Psoas muscle (tissue), 8 donors: ENCODE results near the gene CHD5. TPM values are rescaled to one million over a fixed set of nuclear protein-coding genes. Genes with fewer than 3 reads are reported as not detected.

Source experiments
- ATAC-seq, 4 donors: fragments of 200-7000 bp; cut with Tn5 transposase; one replicate each; pipeline ENCODE4 v1.9.1; 2020; ENCODE audit warnings: moderate library complexity in 3 of 4, mild to moderate bottlenecking in 2 of 4
- DNase-seq, 2 donors: peaks; one replicate each; pipeline ENCODE4 v3.0.0-alpha.2; 2020
- H3K27ac ChIP-seq: fragments of 200-600 bp; one replicate; pipeline ENCODE4 v1.8.0; 2022
- H3K27me3 ChIP-seq, 3 donors: fragments of 200-600 bp in 1 of 3; one replicate each; pipeline versions ENCODE4 v1.6.1 to v1.8.0; 2013 to 2022; ENCODE audit warnings: low read length in 2 of 3, mild to moderate bottlenecking in 2 of 3, moderate library complexity in 1 of 3; ENCODE audit not compliant: insufficient read depth in 3 of 3
- H3K36me3 ChIP-seq, 2 donors: fragments of 200-600 bp in 1 of 2; one replicate each; pipeline versions ENCODE4 v1.6.1 to v1.8.0; 2013 to 2022; ENCODE audit warnings: low read depth in 1 of 2, mild to moderate bottlenecking in 1 of 2, moderate library complexity in 1 of 2; ENCODE audit not compliant: insufficient read depth in 1 of 2
- H3K4me1 ChIP-seq: fragments of 200-600 bp; one replicate; pipeline ENCODE4 v1.8.0; 2022
- H3K4me3 ChIP-seq: fragments of 200-600 bp; one replicate; pipeline ENCODE4 v1.8.0; 2022; ENCODE audit warnings: mild to moderate bottlenecking
- H3K9me3 ChIP-seq: fragments of 200-600 bp; one replicate; pipeline ENCODE4 v1.8.0; 2022
- WGBS, 3 donors: extraction: QIAGEN DNeasy Blood & Tissue Kit; methylation state at CpG; one replicate each; pipeline versions ENCODE4 v1.1.6 to v1.1.7; 2013; 5-methylcytosine and 5-hydroxymethylcytosine counted together
- intact Hi-C, 2 donors: fragments of 100-400 bp; cut with DNase I; formaldehyde crosslinking; loops; one replicate each; pipeline versions ENCODE4 v1.11.0 to v1.14.2; 2022
- polyA plus RNA-seq, 3 donors: library from polyadenylated mRNA; stranded (reverse); fragments of 200-250 nt; gene quantifications; one replicate each; pipeline ENCODE4 v1.2.3, GENCODE V29; 2013
- total RNA-seq, 4 donors: library from RNA; stranded (reverse); fragmentation: NEBNext Ultra II Directional in 2 of 4; extraction: Animal tissue kit (Norgen Biotek cat#: 25700) in 2 of 4; gene quantifications; one replicate each; pipeline versions ENCODE4 v1.2.1 to v1.2.4, GENCODE V29; 2021 to 2023
- TF ChIP-seq, protein P1 (sequence below): fragments of 200-600 bp; IDR thresholded peaks from one replicate; pipeline ENCODE4 v1.8.0; 2022; ENCODE audit warnings: antibody characterized with exemption
- donor health status: healthy with polysubstance abuse.
- donor health status: DM: no; HTN: no; CAD: no; lungs with moderate emphysema.
- donor health status: Bipolar disorder and iron deficiency.
- donor health status: healthy.
- donor health status: DM: yes; HTN: yes; CAD: no.
- donor health status: DM: no; HTN: no; CAD: no.
- donor health status: DM: no; HTN: no; CAD: no.
- donor health status: DM: yes; HTN: yes; CAD: no.

Gene CHD5
- total and polyA plus RNA-seq, 7 donors: 0.03 to 0.38 (median 0.24) TPM; not detected in 2

- ATAC-seq (no peak), DNase-seq (peak in 1 of 2 donors; percentile 31)
- TF ChIP-seq, protein P1, sequence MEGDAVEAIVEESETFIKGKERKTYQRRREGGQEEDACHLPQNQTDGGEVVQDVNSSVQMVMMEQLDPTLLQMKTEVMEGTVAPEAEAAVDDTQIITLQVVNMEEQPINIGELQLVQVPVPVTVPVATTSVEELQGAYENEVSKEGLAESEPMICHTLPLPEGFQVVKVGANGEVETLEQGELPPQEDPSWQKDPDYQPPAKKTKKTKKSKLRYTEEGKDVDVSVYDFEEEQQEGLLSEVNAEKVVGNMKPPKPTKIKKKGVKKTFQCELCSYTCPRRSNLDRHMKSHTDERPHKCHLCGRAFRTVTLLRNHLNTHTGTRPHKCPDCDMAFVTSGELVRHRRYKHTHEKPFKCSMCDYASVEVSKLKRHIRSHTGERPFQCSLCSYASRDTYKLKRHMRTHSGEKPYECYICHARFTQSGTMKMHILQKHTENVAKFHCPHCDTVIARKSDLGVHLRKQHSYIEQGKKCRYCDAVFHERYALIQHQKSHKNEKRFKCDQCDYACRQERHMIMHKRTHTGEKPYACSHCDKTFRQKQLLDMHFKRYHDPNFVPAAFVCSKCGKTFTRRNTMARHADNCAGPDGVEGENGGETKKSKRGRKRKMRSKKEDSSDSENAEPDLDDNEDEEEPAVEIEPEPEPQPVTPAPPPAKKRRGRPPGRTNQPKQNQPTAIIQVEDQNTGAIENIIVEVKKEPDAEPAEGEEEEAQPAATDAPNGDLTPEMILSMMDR: no peak
- no peak overlapping the region for H3K27ac ChIP-seq
- H3K36me3 ChIP-seq: no peaks in the 10 kb centered on the region
- H3K4me1 ChIP-seq: no peaks in the 10 kb centered on the region
- no peak overlapping the region for H3K4me3 ChIP-seq
- intact Hi-C loops: no loop called here
- H3K27me3 ChIP-seq: peaks cover 0 to 26% (median 4%) of the 10 kb centered on the region in 3 donors
- 85 to 93% (median 87%) methylated on average over 15 of the region's 15 CpGs for WGBS, 3 donors
- no peaks in the 10 kb centered on the region for H3K9me3 ChIP-seq
Observed at GRCh38 chr1:6133146-6133895, 46.8 kb downstream of the CHD5 start.

DNA sequence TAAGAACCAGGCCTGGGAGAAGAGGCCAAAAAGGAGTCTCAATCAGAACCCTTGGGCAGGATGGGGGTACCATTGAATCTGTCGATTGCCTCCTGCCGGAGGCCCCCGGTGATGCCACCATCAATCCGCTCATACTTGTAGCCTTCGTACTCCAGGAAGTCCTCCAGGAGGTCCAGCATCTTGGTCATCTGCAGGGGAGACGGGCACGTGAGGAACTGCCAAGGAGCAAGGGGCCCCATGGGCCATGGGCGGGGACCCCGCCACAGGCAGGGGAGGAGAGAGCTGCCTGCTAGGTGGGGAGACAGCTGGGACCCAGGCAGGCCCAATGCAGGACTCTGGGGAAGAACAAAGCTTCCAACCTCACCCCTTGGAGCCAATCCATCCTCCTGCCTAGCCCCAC is 48.6 kb downstream of the CHD5 start:
- 83 to 87% (median 87%) methylated on average over 9 of the region's 9 CpGs for WGBS, 3 donors
- no peak for DNase-seq

GRCh38 chr1:6130596-6130995 is 49.5 kb downstream of the CHD5 start:
- no peak for ATAC-seq
- peaks cover 0 to 29% (median 4%) of the 10 kb centered on the region in 3 donors for H3K27me3 ChIP-seq

More for the DNA sequence above, 48.6 kb downstream of the CHD5 start:
- Histone ChIP-seq H3K4me1 (peaks cover 2% of the 10 kb centered on the region), H3K27ac (no peak overlapping the region), H3K36me3 (no peaks in the 10 kb centered on the region), H3K9me3 (no peaks in the 10 kb centered on the region), H3K4me3 (no peak overlapping the region), H3K27me3 (peaks cover 0 to 26% (median 4%) of the 10 kb centered on the region in 3 donors)
- intact Hi-C loops: no loop called here
- no peak for ATAC-seq
- TF ChIP-seq, protein P1: no peak

DNA sequence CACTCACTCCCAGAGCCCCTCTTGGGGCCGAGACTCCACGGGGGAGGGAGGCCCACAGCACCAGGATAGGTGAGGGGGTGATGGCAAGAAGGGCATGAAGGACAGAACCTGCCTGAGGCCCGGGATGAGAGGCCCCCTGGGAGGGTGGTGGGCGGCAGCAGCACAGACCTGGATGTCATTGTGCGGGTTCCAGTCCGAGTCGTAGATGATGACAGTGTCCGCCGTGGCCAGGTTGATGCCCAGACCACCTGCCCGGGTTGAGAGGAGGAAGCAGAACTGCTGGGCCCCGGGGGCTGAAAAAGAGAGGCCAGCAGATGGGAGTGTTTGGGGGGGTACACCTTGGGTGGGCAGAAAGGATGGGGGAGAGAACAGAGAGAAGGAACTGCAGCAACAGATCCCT is 50.1 kb downstream of the CHD5 start:
- no peak overlapping the region for H3K4me3 ChIP-seq
- ATAC-seq: no peak
- TF ChIP-seq, protein P1: no peak
- H3K27ac ChIP-seq: no peak overlapping the region
- H3K4me1 ChIP-seq: peaks cover 2% of the 10 kb centered on the region
- WGBS, 3 donors: 69 to 72% (median 70%) methylated on average over 11 of the region's 11 CpGs
- H3K36me3 ChIP-seq: no peaks in the 10 kb centered on the region
- H3K27me3 ChIP-seq: peaks cover 0 to 28% (median 4%) of the 10 kb centered on the region in 3 donors
- no peak for DNase-seq
- intact Hi-C loops: no loop called here
- H3K9me3 ChIP-seq: no peaks in the 10 kb centered on the region

More at GRCh38 chr1:6130596-6130995, 49.5 kb downstream of the CHD5 start:
- TF ChIP-seq, protein P1: no peak
- Histone ChIP-seq H3K9me3 (no peaks in the 10 kb centered on the region), H3K4me3 (no peak overlapping the region), H3K27ac (no peak overlapping the region), H3K4me1 (peaks cover 2% of the 10 kb centered on the region), H3K36me3 (no peaks in the 10 kb centered on the region)
- WGBS, 3 donors: 67 to 79% (median 72%) methylated on average over 7 of the region's 7 CpGs
- DNase-seq: no peak
- intact Hi-C loops: no loop called here
